Measurements from ENCODE around the gene TCEAL9. TPM values are rescaled to one million over a fixed set of nuclear protein-coding genes. Genes with fewer than 3 reads are reported as not detected.

Gene TCEAL9
- total RNA-seq, 2 donors from 2014 or later, result 22.3 to 37.9 TPM

- no peaks in the 10 kb centered on the region for H3K27me3 ChIP-seq
- no peaks in the 10 kb centered on the region for H3K9me3 ChIP-seq
- no peaks in the 10 kb centered on the region for H3K36me3 ChIP-seq (replicated peaks in 1 of 2; ENCODE audit: insufficient read depth in 1 of 2, low read depth in 2 of 2)
- no peak overlapping the region for H3K4me3 ChIP-seq
- ATAC-seq, result no peak
- DNase-seq, result no peak
- intact Hi-C loops (cut with DNase I), result no loop called here
- no peak overlapping the region for H3K27ac ChIP-seq
- TF ChIP-seq POLR2A (IDR thresholded peaks at IDR 0.05) (no peak), CTCF (IDR thresholded peaks at IDR 0.05) (no peak)
- 100% methylated on average over 1 of the region's 1 CpG for WGBS, 2 donors
- H3K4me1 ChIP-seq, result no peaks in the 10 kb centered on the region
Measured at GRCh38 chrX:103406256-103406655, 50.0 kb downstream of the TCEAL9 start.

- 91 to 94% methylated on average over 2 of the region's 2 CpGs for WGBS, 2 donors
- Histone ChIP-seq H3K4me3 (no peak overlapping the region), H3K27ac (no peak overlapping the region), H3K27me3 (no peaks in the 10 kb centered on the region), H3K36me3 (replicated peaks in 1 of 2; ENCODE audit: insufficient read depth in 1 of 2, low read depth in 2 of 2) (no peaks in the 10 kb centered on the region), H3K9me3 (no peaks in the 10 kb centered on the region), H3K4me1 (no peaks in the 10 kb centered on the region)
- TF ChIP-seq POLR2A (IDR thresholded peaks at IDR 0.05), result no peak
- TF ChIP-seq CTCF (IDR thresholded peaks at IDR 0.05), result no peak
- DNase-seq (no peak), ATAC-seq (no peak)
- intact Hi-C loops (cut with DNase I), result no loop called here
Measured at GRCh38 chrX:103407776-103408175, 51.5 kb downstream of the TCEAL9 start.

Small RNAs within 50 kb of the gene (small RNA-seq; reads per million reads assigned to genes)
- not detected for gene Z92846.1

Other genes starting within 250 kb of the TCEAL9 start
- 10 to 100 TPM in 1 of 2 donors, 1 to 10 TPM in 1; 7.9 to 14.8 TPM for gene BEX4, start 141.4 kb upstream of the TCEAL9 start, total RNA-seq
- 10 to 100 TPM; 10.9 to 46.2 TPM for gene TCEAL8, start 101.4 kb upstream of the TCEAL9 start, total RNA-seq
- gene TCEAL5, start 79.8 kb upstream of the TCEAL9 start, total RNA-seq, result not detected
- 10 to 100 TPM in 1 of 2 donors, 1 to 10 TPM in 1; 9.9 to 23.9 TPM for gene BEX2, start 45.5 kb upstream of the TCEAL9 start, total RNA-seq
- gene TCEAL7, start 26.3 kb upstream of the TCEAL9 start, total RNA-seq, result 1 to 10 TPM in 1 of 2 donors, under 1 TPM in 1; 0.99 to 2.3 TPM
- gene BEX3, start 20.0 kb downstream of the TCEAL9 start, total RNA-seq, result 10 to 100 TPM; 71.9 to 77.3 TPM
- gene RAB40A, start 163.0 kb downstream of the TCEAL9 start, total RNA-seq, result under 1 TPM in 1 of 2 donors, not detected in 1; 0.52 TPM
- gene TCEAL4, start 229.0 kb downstream of the TCEAL9 start, total RNA-seq, result 10 to 100 TPM; 36.8 to 51.4 TPM